Right cardiac atrium (tissue), 5 donors: Measurements from ENCODE around the gene MACROD2. TPM values are rescaled to one million over a fixed set of nuclear protein-coding genes. Genes with fewer than 3 reads are reported as not detected.
"Not testable (repeated sequence)": the region's sequence is repeated elsewhere in the genome, so short reads cannot be mapped to it uniquely, and the experiment has no call there.

ENCODE experiments used
- ATAC-seq, 2 donors: fragments of 200-7000 bp; cut with Tn5 transposase; one replicate each; pipeline versions ENCODE4 v1.8.0 to v1.9.1; 2020; ENCODE audit warnings: moderate library complexity in 2 of 2, mild to moderate bottlenecking in 1 of 2
- DNase-seq, 3 donors: peaks; one replicate each; pipeline ENCODE4 v3.0.0-alpha.2; 2020
- H3K27ac ChIP-seq: one replicate; pipeline ENCODE4 v1.5.1; 2013; ENCODE audit warnings: mild to moderate bottlenecking, low read length, control low read depth, moderate library complexity
- H3K27me3 ChIP-seq: one replicate; pipeline ENCODE4 v1.6.1; 2013; ENCODE audit not compliant: control insufficient read depth, insufficient read depth
- H3K4me1 ChIP-seq: one replicate; pipeline ENCODE4 v1.6.1; 2013; ENCODE audit warnings: low read length; ENCODE audit not compliant: control insufficient read depth, insufficient read depth
- H3K4me3 ChIP-seq: one replicate; pipeline ENCODE4 v1.5.1; 2013; ENCODE audit warnings: low read length, control low read depth
- H3K9me3 ChIP-seq: one replicate; pipeline ENCODE4 v1.6.1; 2013; ENCODE audit warnings: low read length; ENCODE audit not compliant: control insufficient read depth
- WGBS: extraction: QIAGEN DNeasy Blood & Tissue Kit; methylation state at CpG from one replicate; pipeline ENCODE4 v1.1.7; 2013; 5-methylcytosine and 5-hydroxymethylcytosine counted together
- intact Hi-C, 4 donors: fragments of 100-400 bp; cut with DNase I; formaldehyde crosslinking; loops; one replicate each; pipeline versions ENCODE4 v1.11.0 to v1.14.0; 2022 to 2023
- long read RNA-seq, 4 donors: library from polyadenylated mRNA; unstranded; transcript quantifications; one replicate each; pipeline ENCODE4 v2.0.0, GENCODE V29; 2020 to 2021
- polyA plus RNA-seq: library from polyadenylated mRNA; stranded (reverse); fragments of 200-250 nt; gene quantifications from one replicate; pipeline ENCODE4 v1.2.3, GENCODE V29; 2013
- total RNA-seq, 4 donors: library from RNA; stranded (reverse); fragmentation: NEBNext Ultra II Directional; extraction: Animal tissue kit (Norgen Biotek cat#: 25700); gene quantifications; one replicate each; pipeline ENCODE4 v1.2.1, GENCODE V29; 2021
- donor health status: healthy with polysubstance abuse.
- donor health status: DM: no; HTN: yes; CAD: no.
- donor health status: DM: no; HTN: no; CAD: no.
- donor health status: DM: no; HTN: yes; CAD: no; lungs with severe emphysema.
- donor health status: DM: yes; HTN: yes; CAD: no.

Gene MACROD2
- 1 to 10 TPM; 2.3 to 4.4 (median 3.1) TPM for total RNA-seq
- 0.61 TPM for polyA plus RNA-seq
- long read RNA-seq, donor 1, partial matches to known transcripts = 0 of 5 reads
- long read RNA-seq, donor 1, other reads (novel, unspliced or antisense) = 5 of 5 reads
- long read RNA-seq, donor 2, partial matches to known transcripts = 0 of 1 reads
- long read RNA-seq, donor 2, other reads (novel, unspliced or antisense) = 1 of 1 reads
- long read RNA-seq, donor 3, partial matches to known transcripts = 0 of 1 reads
- long read RNA-seq, donor 3, other reads (novel, unspliced or antisense) = 1 of 1 reads
- long read RNA-seq, donor 4, partial matches to known transcripts = 0 of 1 reads
- long read RNA-seq, donor 4, other reads (novel, unspliced or antisense) = 1 of 1 reads

- peak; percentile 99 to 100 for ATAC-seq
- Histone ChIP-seq H3K4me3 (peak within 1 kb of the TSS; percentile 63), H3K27me3 (no peaks in the 10 kb centered on the region), H3K9me3 (no peaks in the 10 kb centered on the region), H3K4me1 (no peaks in the 10 kb centered on the region), H3K27ac (no peak within 1 kb of the TSS)
- 2% methylated on average over 60 of the region's 61 CpGs for WGBS
- DNase-seq = peak; percentile 94 to 97 (median 97)
- intact Hi-C loops = no loop called here
These were observed at the start of gene MACROD2 for GRCh38 chr20:13995086-13995665. Gene MACROD2, plus strand, starts transcription at chr20:13995516.

GRCh38 chr20:13947719-13948118 is 47.6 kb upstream of the MACROD2 start:
- WGBS = 76% methylated on average over 3 of the region's 3 CpGs
- no peaks in the 10 kb centered on the region for H3K27me3 ChIP-seq
- no peaks in the 10 kb centered on the region for H3K4me1 ChIP-seq
- no peak overlapping the region for H3K27ac ChIP-seq
- no peak overlapping the region for H3K4me3 ChIP-seq
- DNase-seq = peak in 1 of 3 donors; percentile 25
- no peaks in the 10 kb centered on the region for H3K9me3 ChIP-seq
- intact Hi-C loops = no loop called here
- ATAC-seq = no peak

- DNase-seq = no peak
- Histone ChIP-seq H3K27ac (no peak overlapping the region), H3K4me1 (no peaks in the 10 kb centered on the region), H3K4me3 (no peak overlapping the region), H3K9me3 (no peaks in the 10 kb centered on the region), H3K27me3 (no peaks in the 10 kb centered on the region)
- intact Hi-C loops = no loop called here
- no peak for ATAC-seq
- 60% methylated on average over 6 of the region's 6 CpGs for WGBS
These were observed 42.1 kb upstream of the MACROD2 start for GRCh38 chr20:13953227-13953626.

- intact Hi-C loops = no loop called here
- Histone ChIP-seq H3K4me3 (no peak overlapping the region), H3K9me3 (no peaks in the 10 kb centered on the region), H3K27me3 (no peaks in the 10 kb centered on the region), H3K27ac (no peak overlapping the region), H3K4me1 (no peaks in the 10 kb centered on the region)
- no peak for DNase-seq
- no peak for ATAC-seq
- 66% methylated on average over 2 of the region's 2 CpGs for WGBS
These were observed 35.2 kb upstream of the MACROD2 start for GRCh38 chr20:13960119-13960518.

GRCh38 chr20:13960525-13960924 is 34.8 kb upstream of the MACROD2 start:
- intact Hi-C loops = no loop called here
- Histone ChIP-seq H3K9me3 (no peaks in the 10 kb centered on the region), H3K4me1 (no peaks in the 10 kb centered on the region), H3K27me3 (no peaks in the 10 kb centered on the region), H3K27ac (no peak overlapping the region), H3K4me3 (no peak overlapping the region)
- ATAC-seq = no peak
- DNase-seq = no peak
- 55% methylated on average over 3 of the region's 3 CpGs for WGBS

GRCh38 chr20:13984211-13984610 is 11.1 kb upstream of the MACROD2 start:
- Histone ChIP-seq H3K27me3 (no peaks in the 10 kb centered on the region), H3K27ac (no peak overlapping the region), H3K9me3 (no peaks in the 10 kb centered on the region), H3K4me1 (no peaks in the 10 kb centered on the region), H3K4me3 (no peak overlapping the region)
- no peak for DNase-seq
- intact Hi-C loops = no loop called here
- 65% methylated on average over 4 of the region's 4 CpGs for WGBS
- no peak for ATAC-seq

- H3K27me3 ChIP-seq = no peaks in the 10 kb centered on the region
- intact Hi-C loops = no loop called here
- no peak for ATAC-seq
- no peaks in the 10 kb centered on the region for H3K4me1 ChIP-seq
- no peak for DNase-seq
- no peaks in the 10 kb centered on the region for H3K9me3 ChIP-seq
- WGBS = 24% methylated on average over 5 of the region's 5 CpGs
- H3K27ac ChIP-seq = no peak within 1 kb of the TSS
- H3K4me3 ChIP-seq = no peak within 1 kb of the TSS
These were observed 4.9 kb upstream of the MACROD2 start, which contains the start of gene SEL1L2 for GRCh38 chr20:13990465-13990864. Gene SEL1L2, minus strand, starts transcription at chr20:13990614. Its CDS starts 80 bp downstream, at chr20:13990534.

GRCh38 chr20:13991311-13991710 is 4.0 kb upstream of the MACROD2 start:
- DNase-seq = no peak
- intact Hi-C loops = no loop called here
- H3K4me1 ChIP-seq = no peaks in the 10 kb centered on the region
- no peaks in the 10 kb centered on the region for H3K27me3 ChIP-seq
- H3K4me3 ChIP-seq = no peak overlapping the region
- no peaks in the 10 kb centered on the region for H3K9me3 ChIP-seq
- no peak overlapping the region for H3K27ac ChIP-seq
- WGBS = 82% methylated on average over 1 of the region's 1 CpG
- no peak for ATAC-seq

GRCh38 chr20:13991955-13992354 is 3.4 kb upstream of the MACROD2 start:
- H3K4me3 ChIP-seq, H3K27ac ChIP-seq, H3K9me3 ChIP-seq, H3K4me1 ChIP-seq, H3K27me3 ChIP-seq, intact Hi-C loops, DNase-seq, ATAC-seq: not testable (repeated sequence)
- 93% methylated on average over 5 of the region's 5 CpGs for WGBS

GRCh38 chr20:13995841-13996240 is 525 bp downstream of the MACROD2 start:
- Histone ChIP-seq H3K27me3 (no peaks in the 10 kb centered on the region), H3K27ac (no peak overlapping the region), H3K4me3 (peak overlapping the region; percentile 63), H3K4me1 (no peaks in the 10 kb centered on the region), H3K9me3 (no peaks in the 10 kb centered on the region)
- WGBS = under 1% methylated on average over 52 of the region's 52 CpGs
- intact Hi-C loops = no loop called here
- peak; percentile 69 to 71 for ATAC-seq
- peak; percentile 31 to 76 (median 67) for DNase-seq

- no peaks in the 10 kb centered on the region for H3K9me3 ChIP-seq
- no peak overlapping the region for H3K27ac ChIP-seq
- DNase-seq = no peak
- no peaks in the 10 kb centered on the region for H3K27me3 ChIP-seq
- ATAC-seq = no peak
- H3K4me1 ChIP-seq = no peaks in the 10 kb centered on the region
- 7% methylated on average over 13 of the region's 13 CpGs for WGBS
- intact Hi-C loops = no loop called here
- H3K4me3 ChIP-seq = peak overlapping the region; percentile 63
These were observed 949 bp downstream of the MACROD2 start for GRCh38 chr20:13996265-13996664.
